Keratinocyte (primary cell): ENCODE measurements around the gene ATF3. TPM values are rescaled to one million over a fixed set of nuclear protein-coding genes. Genes with fewer than 3 reads are reported as not detected.

Experiments used
- DNase-seq: peaks from one replicate; pipeline ENCODE4 v3.0.0-alpha.2; 2011; ENCODE audit warnings: low read depth, missing footprints, low spot score
- FAIRE-seq: peaks from 2 replicates; lab custom pipeline; 2011; peaks lifted over from hg19 to GRCh38; lab: Jason Lieb, UNC
- H2AFZ ChIP-seq: 2 replicates; pipeline ENCODE4 v1.6.0; 2012; ENCODE audit warnings: low read length, control low read depth, inconsistent platforms; ENCODE audit not compliant: control insufficient read depth
- H3K27ac ChIP-seq: 2 replicates; pipeline ENCODE4 v1.5.1; 2011; ENCODE audit warnings: low read length; ENCODE audit not compliant: control insufficient read depth, insufficient read depth
- H3K27me3 ChIP-seq: 3 replicates; pipeline ENCODE4 v1.6.0; 2011; ENCODE audit warnings: low read length; ENCODE audit not compliant: control insufficient read depth, insufficient read depth; ENCODE audit errors: extremely low read depth
- H3K36me3 ChIP-seq, 2 experiments: 2 replicates in 1 of 2; 3 replicates in 1 of 2; pipeline ENCODE4 v1.5.1; 2011; ENCODE audit warnings: low read length in 2 of 2, mild to moderate bottlenecking in 1 of 2; ENCODE audit not compliant: control insufficient read depth in 2 of 2, insufficient read depth in 2 of 2; ENCODE audit errors: extremely low read depth in 1 of 2
- H3K4me1 ChIP-seq: 3 replicates; pipeline ENCODE4 v1.5.1; 2011; ENCODE audit warnings: low read length; ENCODE audit not compliant: control insufficient read depth, insufficient read depth; ENCODE audit errors: extremely low read depth
- H3K4me2 ChIP-seq: 3 replicates; pipeline ENCODE4 v1.6.0; 2011; ENCODE audit warnings: low read depth, low read length; ENCODE audit not compliant: control insufficient read depth, insufficient read depth; ENCODE audit errors: extremely low read depth
- H3K4me3 ChIP-seq, 3 experiments: fragments of 200-600 bp in 1 of 3; sonication (generic) in 1 of 3; 2 replicates in 2 of 3; 3 replicates in 1 of 3; pipeline ENCODE4 v1.5.1; 2011 to 2016; ENCODE audit warnings: low read length in 3 of 3, mild to moderate bottlenecking in 3 of 3, control low read depth in 2 of 3, inconsistent platforms in 1 of 3, low read depth in 1 of 3, mixed read lengths in 1 of 3, mixed run types in 1 of 3, moderate library complexity in 1 of 3; ENCODE audit not compliant: control insufficient read depth in 2 of 3, insufficient read depth in 2 of 3; ENCODE audit errors: extremely low read depth in 1 of 3
- H3K79me2 ChIP-seq: 2 replicates; pipeline ENCODE4 v1.6.0; 2012; ENCODE audit warnings: low read length; ENCODE audit not compliant: control insufficient read depth, insufficient read depth
- H3K9ac ChIP-seq: 3 replicates; pipeline ENCODE4 v1.6.0; 2011; ENCODE audit warnings: low read length; ENCODE audit not compliant: control insufficient read depth, insufficient read depth; ENCODE audit errors: extremely low read depth
- H3K9me1 ChIP-seq: 3 replicates; pipeline ENCODE4 v1.6.0; 2011; ENCODE audit warnings: low read length; ENCODE audit not compliant: control insufficient read depth, insufficient read depth; ENCODE audit errors: extremely low read depth
- H3K9me3 ChIP-seq: 2 replicates; pipeline ENCODE4 v1.5.1; 2012; ENCODE audit warnings: low read depth, low read length; ENCODE audit not compliant: control insufficient read depth
- H4K20me1 ChIP-seq: 3 replicates; pipeline ENCODE4 v1.6.0; 2011; ENCODE audit warnings: low read length; ENCODE audit not compliant: control insufficient read depth, insufficient read depth; ENCODE audit errors: extremely low read depth
- EZH2 ChIP-seq: IDR thresholded peaks from one replicate; pipeline ENCODE4 v1.6.1; 2012; ENCODE audit warnings: inconsistent platforms, mild to moderate bottlenecking, low read length, moderate library complexity
- dilution Hi-C: fragments of 300-500 bp; cut with MboI; formaldehyde crosslinking; loops from one replicate; pipeline ENCODE4 v1.7.0; 2020; ENCODE audit warnings: low sequenced_read_pairs; ENCODE audit not compliant: extremely low pct_ligation_motif_present
- polyA plus RNA-seq, 5 experiments: library from polyadenylated mRNA; depleted of rRNA in 3 of 5; stranded (reverse) in 3 of 5; stranded (forward) in 1 of 5; unstranded in 1 of 5; fragments of >200 nt; gene quantifications; 1 replicate in 1 of 5; 2 replicates in 3 of 5; 3 replicates in 1 of 5; pipeline versions ENCODE4 v1.2.1 to v1.2.3, GENCODE V29; 2011 to 2012; ENCODE audit warnings: missing spikeins in 2 of 5, low read depth in 1 of 5, low replicate concordance in 1 of 5
- TF ChIP-seq, protein P1 (sequence below), 3 experiments: IDR thresholded peaks in 1 of 3; conservative IDR thresholded peaks in 1 of 3; optimal IDR thresholded peaks in 1 of 3; 2 replicates in 2 of 3; 3 replicates in 1 of 3; pipeline versions ENCODE3 to v1.5.1; 2011; ENCODE audit warnings: low read length in 3 of 3, mild to moderate bottlenecking in 3 of 3, moderate library complexity in 2 of 3, control low read depth in 1 of 3, inconsistent platforms in 1 of 3; ENCODE audit not compliant: insufficient read depth in 2 of 3; ENCODE audit errors: extremely low read depth in 1 of 3

The ATF3 gene
- polyA plus RNA-seq, 1 donor (not counting 4 experiments of a cell fraction or from before 2014, with no cell fraction given), result 45.1 TPM

DNA sequence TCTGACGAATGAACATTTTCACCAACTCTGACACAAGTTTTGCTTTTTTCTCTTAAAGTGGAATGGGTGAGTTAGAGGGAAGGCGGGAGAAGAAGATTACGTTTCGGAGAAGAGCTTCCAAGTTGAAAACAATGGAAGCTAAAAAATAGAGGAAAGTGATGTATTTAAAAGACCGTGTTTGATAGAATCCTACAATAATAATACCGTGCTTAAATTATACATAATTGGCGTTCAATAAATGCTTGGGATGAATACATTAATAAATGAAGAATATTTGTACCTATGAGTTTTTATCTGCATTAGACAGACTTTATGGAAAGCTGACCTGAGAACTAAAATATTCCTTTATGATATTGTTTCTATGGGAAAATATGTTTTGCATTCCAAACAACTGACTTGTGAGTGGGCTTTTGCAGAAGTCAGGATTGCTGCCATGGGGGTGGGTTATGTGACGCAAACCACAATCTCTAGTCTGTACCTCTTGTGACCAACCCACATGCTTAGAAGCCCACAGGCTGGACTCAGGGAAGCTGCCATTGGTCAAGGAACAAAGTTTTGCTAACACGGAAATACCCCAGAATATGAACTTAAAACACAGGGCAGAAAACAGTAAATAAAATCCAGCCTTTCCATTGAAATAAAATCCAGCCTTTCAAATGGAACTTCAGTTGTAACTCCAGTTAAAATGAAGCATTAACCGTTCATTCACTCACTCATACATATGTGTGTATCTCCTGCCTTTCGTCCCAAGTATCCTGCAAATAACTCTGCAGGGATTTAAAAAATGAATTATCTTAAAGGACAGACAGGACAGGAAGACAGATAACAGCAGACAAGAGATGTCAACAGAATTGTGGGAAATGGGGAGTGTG is 21.3 kb upstream of the ATF3 start:
- H3K4me2 ChIP-seq, result no peak overlapping the region
- H3K4me1 ChIP-seq, result no peaks in the 10 kb centered on the region
- H3K9me1 ChIP-seq, result no peaks in the 10 kb centered on the region
- H3K79me2 ChIP-seq, result no peaks in the 10 kb centered on the region
- dilution Hi-C loops, result no loop called here
- H3K27ac ChIP-seq, result no peak overlapping the region
- H4K20me1 ChIP-seq, result no peaks in the 10 kb centered on the region
- H3K27me3 ChIP-seq, result no peaks in the 10 kb centered on the region
- no peaks in the 10 kb centered on the region for H3K36me3 ChIP-seq
- no peak overlapping the region for H3K4me3 ChIP-seq
- no peaks in the 10 kb centered on the region for H3K9me3 ChIP-seq
- TF ChIP-seq EZH2, result no peak
- TF ChIP-seq, protein P1, sequence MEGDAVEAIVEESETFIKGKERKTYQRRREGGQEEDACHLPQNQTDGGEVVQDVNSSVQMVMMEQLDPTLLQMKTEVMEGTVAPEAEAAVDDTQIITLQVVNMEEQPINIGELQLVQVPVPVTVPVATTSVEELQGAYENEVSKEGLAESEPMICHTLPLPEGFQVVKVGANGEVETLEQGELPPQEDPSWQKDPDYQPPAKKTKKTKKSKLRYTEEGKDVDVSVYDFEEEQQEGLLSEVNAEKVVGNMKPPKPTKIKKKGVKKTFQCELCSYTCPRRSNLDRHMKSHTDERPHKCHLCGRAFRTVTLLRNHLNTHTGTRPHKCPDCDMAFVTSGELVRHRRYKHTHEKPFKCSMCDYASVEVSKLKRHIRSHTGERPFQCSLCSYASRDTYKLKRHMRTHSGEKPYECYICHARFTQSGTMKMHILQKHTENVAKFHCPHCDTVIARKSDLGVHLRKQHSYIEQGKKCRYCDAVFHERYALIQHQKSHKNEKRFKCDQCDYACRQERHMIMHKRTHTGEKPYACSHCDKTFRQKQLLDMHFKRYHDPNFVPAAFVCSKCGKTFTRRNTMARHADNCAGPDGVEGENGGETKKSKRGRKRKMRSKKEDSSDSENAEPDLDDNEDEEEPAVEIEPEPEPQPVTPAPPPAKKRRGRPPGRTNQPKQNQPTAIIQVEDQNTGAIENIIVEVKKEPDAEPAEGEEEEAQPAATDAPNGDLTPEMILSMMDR (optimal IDR thresholded peaks at IDR 0.05 in 1 of 3, IDR thresholded peaks at IDR 0.05 in 1 of 3, conservative IDR thresholded peaks at IDR 0.05 in 1 of 3; ENCODE audit: extremely low read depth in 1 of 3, insufficient read depth in 2 of 3, low read length in 3 of 3), result no peak
- no peak overlapping the region for H2AFZ ChIP-seq
- DNase-seq, result no peak
- FAIRE-seq, result no peak
- H3K9ac ChIP-seq, result no peak overlapping the region

DNA sequence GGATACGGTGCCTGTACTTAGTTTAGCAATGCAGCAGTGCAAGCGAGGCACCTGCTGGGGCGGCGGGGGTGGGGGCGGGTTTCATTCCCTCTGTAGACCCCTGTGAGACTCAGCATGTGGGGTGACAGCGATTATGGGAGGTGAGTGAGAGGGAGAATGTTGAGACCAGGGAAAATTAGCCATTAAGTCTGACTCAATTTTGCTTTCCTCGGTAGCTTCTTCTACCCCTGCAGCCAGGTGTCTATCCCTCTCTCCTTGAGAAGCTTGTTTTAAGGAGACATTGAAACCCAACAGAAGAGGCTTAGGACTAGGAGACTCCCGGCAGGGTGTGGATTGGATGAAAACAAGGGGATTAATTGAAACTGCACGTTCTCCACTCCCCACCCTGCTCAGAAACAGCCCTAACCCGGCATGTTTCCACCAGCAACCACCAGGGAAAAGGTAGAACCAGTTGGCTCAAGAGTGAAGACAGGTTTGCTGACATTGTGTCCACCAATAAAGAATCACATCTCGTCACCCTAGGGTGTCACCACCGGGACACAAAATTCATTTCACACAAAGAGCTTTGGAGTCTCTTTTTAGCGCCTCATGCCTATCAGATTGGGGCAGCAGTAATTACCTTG is 20.6 kb upstream of the ATF3 start:
- no peaks in the 10 kb centered on the region for H3K4me1 ChIP-seq
- no peaks in the 10 kb centered on the region for H3K9me3 ChIP-seq
- no peak overlapping the region for H3K9ac ChIP-seq
- FAIRE-seq, result no peak
- H3K27me3 ChIP-seq, result no peaks in the 10 kb centered on the region
- no peaks in the 10 kb centered on the region for H3K79me2 ChIP-seq
- H4K20me1 ChIP-seq, result no peaks in the 10 kb centered on the region
- no peak overlapping the region for H2AFZ ChIP-seq
- no peaks in the 10 kb centered on the region for H3K9me1 ChIP-seq
- TF ChIP-seq, protein P1 (optimal IDR thresholded peaks at IDR 0.05 in 1 of 3, IDR thresholded peaks at IDR 0.05 in 1 of 3, conservative IDR thresholded peaks at IDR 0.05 in 1 of 3; ENCODE audit: extremely low read depth in 1 of 3, insufficient read depth in 2 of 3, low read length in 3 of 3), result peak in 1 of 3 experiments; percentile 14
- no peak for TF ChIP-seq EZH2
- DNase-seq, result no peak
- no peak overlapping the region for H3K4me2 ChIP-seq
- dilution Hi-C loops, result no loop called here
- H3K27ac ChIP-seq, result no peak overlapping the region
- no peaks in the 10 kb centered on the region for H3K36me3 ChIP-seq
- H3K4me3 ChIP-seq, result no peak overlapping the region
